ENCODE results near the gene TMEM203.

The TMEM203 gene

GRCh38 chr9:137162505-137163364, 42.7 kb downstream of the TMEM203 start:
- POLR2A ChIA-PET = interaction anchor here (1.8 kb wide), 1 partner anchor 78 kb away, joined by 6 read pairs; the partner anchor contains the start of gene TUBB4B
- DNase-seq (ENCODE audit: low read depth, low spot score) = no peak
- no peak for TF ChIP-seq CTCF (IDR thresholded peaks at IDR 0.05; ENCODE audit: insufficient read depth, low read length, missing control alignments)
- peak overlapping the region; percentile 37 for H3K4me3 ChIP-seq (ENCODE audit: low read depth, low read length)
- CTCF ChIA-PET = interaction anchor here (1.2 kb wide), 1 partner anchor 62 kb away, joined by 3 read pairs; no protein-coding TSS in a partner anchor

- POLR2A ChIA-PET = no interaction called here
- DNase-seq (ENCODE audit: low read depth, low spot score) = no peak
- no peak for TF ChIP-seq CTCF (IDR thresholded peaks at IDR 0.05; ENCODE audit: insufficient read depth, low read length, missing control alignments)
- CTCF ChIA-PET = no interaction called here
- H3K4me3 ChIP-seq (ENCODE audit: low read depth, low read length) = no peak overlapping the region
Measured at GRCh38 chr9:137161558-137162486, 43.6 kb downstream of the TMEM203 start.

GRCh38 chr9:137160716-137161557, 44.5 kb downstream of the TMEM203 start:
- POLR2A ChIA-PET = no interaction called here
- H3K4me3 ChIP-seq (ENCODE audit: low read depth, low read length) = no peak overlapping the region
- DNase-seq (ENCODE audit: low read depth, low spot score) = no peak
- no peak for TF ChIP-seq CTCF (IDR thresholded peaks at IDR 0.05; ENCODE audit: insufficient read depth, low read length, missing control alignments)
- CTCF ChIA-PET = no interaction called here

GRCh38 chr9:137160054-137160425, 45.4 kb downstream of the TMEM203 start:
- no peak for DNase-seq (ENCODE audit: low read depth, low spot score)
- CTCF ChIA-PET = no interaction called here
- no peak overlapping the region for H3K4me3 ChIP-seq (ENCODE audit: low read depth, low read length)
- POLR2A ChIA-PET = no interaction called here
- no peak for TF ChIP-seq CTCF (IDR thresholded peaks at IDR 0.05; ENCODE audit: insufficient read depth, low read length, missing control alignments)

GRCh38 chr9:137159105-137160053, 46.1 kb downstream of the TMEM203 start:
- CTCF ChIA-PET = no interaction called here

More at GRCh38 chr9:137159105-137160053, 46.1 kb downstream of the TMEM203 start:
- DNase-seq (ENCODE audit: low read depth, low spot score) = no peak
- H3K4me3 ChIP-seq (ENCODE audit: low read depth, low read length) = no peak overlapping the region
- POLR2A ChIA-PET = no interaction called here
- TF ChIP-seq CTCF (IDR thresholded peaks at IDR 0.05; ENCODE audit: insufficient read depth, low read length, missing control alignments) = no peak
